HG03196 (cell line): Measurements from ENCODE around the gene NDST4.

ENCODE experiments used
- ATAC-seq: cut with Tn5 transposase; IDR thresholded peaks from one replicate; pipeline ENCODE4 v1.9.1; 2021; ENCODE audit not compliant: unreplicated experiment

NDST4 gene

GRCh38 chr4:114807759-114808404 is 305.5 kb downstream of the NDST4 start:
- peak; percentile 97 for ATAC-seq

DNA sequence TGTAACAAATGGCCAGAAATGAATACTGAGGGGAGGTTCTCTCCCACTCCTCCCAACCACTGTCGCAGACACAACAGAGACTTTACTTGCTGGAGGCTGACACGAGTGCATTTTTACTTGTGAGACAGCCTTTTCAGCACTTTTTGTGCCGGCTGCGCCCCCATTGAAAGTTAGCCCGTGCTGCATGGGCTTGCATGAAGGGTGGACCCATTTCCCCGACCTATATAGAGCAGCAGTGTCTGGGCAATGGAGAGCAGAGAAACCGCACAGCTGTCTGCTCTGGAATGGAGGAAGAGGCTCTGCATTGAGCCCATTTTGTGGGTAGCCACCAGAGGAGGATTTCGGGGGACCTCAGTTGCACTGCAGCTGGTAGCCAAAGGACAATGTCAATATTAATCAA is 306.1 kb downstream of the NDST4 start:
- ATAC-seq, result no peak

GRCh38 chr4:114791976-114792375 is 321.4 kb downstream of the NDST4 start:
- no peak for ATAC-seq

DNA sequence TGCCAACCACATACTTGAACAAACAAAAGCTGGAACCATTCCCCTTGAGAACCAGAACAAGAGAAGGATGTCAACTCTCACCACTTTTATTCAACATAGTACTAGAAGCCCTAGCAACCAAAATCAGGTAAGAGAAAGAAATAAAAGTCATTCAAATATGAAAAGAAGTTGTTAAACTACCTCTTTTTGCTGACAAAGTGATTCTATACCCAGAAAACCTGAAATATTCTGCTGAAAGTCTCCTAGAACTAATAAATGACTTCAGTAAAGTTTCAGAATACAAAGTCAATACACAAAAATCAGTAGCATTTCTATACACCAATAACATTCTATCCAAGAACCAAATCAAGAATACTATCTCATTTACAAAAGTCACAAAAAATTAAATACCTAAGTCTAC is 327.9 kb downstream of the NDST4 start:
- ATAC-seq, result no peak

- no peak for ATAC-seq
Measured at GRCh38 chr4:114783215-114783595, 330.2 kb downstream of the NDST4 start.

- no peak for ATAC-seq
Measured at GRCh38 chr4:114782415-114783214, 330.8 kb downstream of the NDST4 start.

GRCh38 chr4:114780205-114780604 is 333.2 kb downstream of the NDST4 start:
- no peak for ATAC-seq
